PC-3 (cell line): ENCODE data around the gene ARHGAP26. TPM values are rescaled to one million over a fixed set of nuclear protein-coding genes. Genes with fewer than 3 reads are reported as not detected.

Source experiments
- ATAC-seq: fragments of 200-7000 bp; cut with Tn5 transposase; 2 replicates; pipeline ENCODE4 v1.9.1; 2020; ENCODE audit warnings: mild to moderate bottlenecking, moderate library complexity
- BruUV-seq: library from RNA; stranded (reverse); fragments of 400-500 nt; replicated peaks from 2 replicates; lab custom pipeline; 2021; lab: Mats Ljungman, UMichigan
- CTCF ChIA-PET: fragments of 300-600 bp; sonication (Branson Sonifier 250); formaldehyde crosslinking; loops from one replicate; lab custom pipeline; 2022; ENCODE audit warnings: antibody characterized with exemption; lab: Charles Lee
- POLR2A ChIA-PET: fragments of 300-600 bp; sonication (Branson Sonifier 250); formaldehyde crosslinking; loops from one replicate; lab custom pipeline; 2022; ENCODE audit warnings: antibody characterized with exemption; ENCODE audit not compliant: unreplicated experiment; lab: Charles Lee
- DNase-seq: peaks from one replicate; pipeline ENCODE4 v3.0.0-alpha.2; 2015
- H2AFZ ChIP-seq: fragments of 300-600 bp; sonication (generic); 2 replicates; pipeline ENCODE4 v1.6.0; 2016; ENCODE audit warnings: antibody characterized with exemption, low read length
- H3F3A ChIP-seq: fragments of 300-600 bp; sonication (generic); one replicate; pipeline ENCODE4 v1.6.0; 2017; ENCODE audit warnings: antibody characterized with exemption, low read length, control low read depth, mild to moderate bottlenecking; ENCODE audit not compliant: unreplicated experiment
- H3K27ac ChIP-seq: fragments of 300-600 bp; sonication (generic); 2 replicates; pipeline ENCODE4 v1.5.1; 2016; ENCODE audit warnings: mild to moderate bottlenecking, low read length
- H3K27me3 ChIP-seq: fragments of 300-600 bp; sonication (generic); 2 replicates; pipeline ENCODE4 v1.6.1; 2016; ENCODE audit warnings: low read length, mixed read lengths
- H3K36me3 ChIP-seq: fragments of 300-600 bp; sonication (generic); 2 replicates; pipeline ENCODE4 v1.6.1; 2016; ENCODE audit warnings: low read depth, mixed run types, low read length, mixed read lengths
- H3K4me1 ChIP-seq: fragments of 300-600 bp; sonication (generic); 2 replicates; pipeline ENCODE4 v1.5.1; 2016; ENCODE audit warnings: low read length; ENCODE audit not compliant: insufficient read depth
- H3K4me2 ChIP-seq: fragments of 300-600 bp; sonication (generic); 2 replicates; pipeline ENCODE4 v1.6.0; 2016; ENCODE audit warnings: low read length
- H3K4me3 ChIP-seq: fragments of 300-600 bp; sonication (generic); 2 replicates; pipeline ENCODE4 v1.5.1; 2016; ENCODE audit warnings: mild to moderate bottlenecking, low read length, mixed read lengths
- H3K79me2 ChIP-seq: fragments of 300-600 bp; sonication (generic); 2 replicates; pipeline ENCODE4 v1.6.1; 2017; ENCODE audit warnings: low read length, mixed read lengths
- H3K9ac ChIP-seq: fragments of 300-600 bp; sonication (generic); 2 replicates; pipeline ENCODE4 v1.6.0; 2016; ENCODE audit warnings: mild to moderate bottlenecking, low read length
- H3K9me2 ChIP-seq: fragments of 300-600 bp; sonication (generic); replicated peaks from 2 replicates; pipeline ENCODE4 v1.6.1; 2016; ENCODE audit warnings: mixed run types, low read length, mixed read lengths
- H3K9me3 ChIP-seq: fragments of 300-600 bp; sonication (generic); 2 replicates; pipeline ENCODE4 v1.6.1; 2016; ENCODE audit warnings: low read length, mixed read lengths
- H4K20me1 ChIP-seq: fragments of 300-600 bp; sonication (generic); 2 replicates; pipeline ENCODE4 v1.6.1; 2016; ENCODE audit warnings: low read length, mixed read lengths
- EZH2 ChIP-seq: fragments of 300-600 bp; sonication (generic); IDR thresholded peaks from one replicate; pipeline ENCODE4 v1.6.1; 2017; ENCODE audit warnings: antibody characterized with exemption, mild to moderate bottlenecking, low read length; ENCODE audit not compliant: unreplicated experiment
- EZH2phosphoT487 ChIP-seq: fragments of 300-600 bp; sonication (generic); IDR thresholded peaks from 2 replicates; pipeline ENCODE4 v1.6.1; 2018; ENCODE audit warnings: mild to moderate bottlenecking, antibody characterized with exemption, low read length, borderline replicate concordance
- intact Hi-C: fragments of 100-400 bp; cut with micrococcal nuclease; formaldehyde crosslinking; loops from 2 replicates; pipeline ENCODE4 v1.9.0; 2023
- total RNA-seq: library from RNA; depleted of rRNA; stranded (reverse); fragments of >200 nt; gene quantifications from 2 replicates; pipeline ENCODE4 v1.2.3, GENCODE V29; 2014
- TF ChIP-seq, protein P1 (sequence below): fragments of 300-600 bp; sonication (generic); conservative IDR thresholded peaks from 2 replicates; pipeline ENCODE4 v1.5.1; 2017; ENCODE audit warnings: antibody characterized with exemption, low read depth, mild to moderate bottlenecking, low read length

ARHGAP26 gene
- total RNA-seq, 1 experiment from 2014 or later = 11.7 TPM

DNA sequence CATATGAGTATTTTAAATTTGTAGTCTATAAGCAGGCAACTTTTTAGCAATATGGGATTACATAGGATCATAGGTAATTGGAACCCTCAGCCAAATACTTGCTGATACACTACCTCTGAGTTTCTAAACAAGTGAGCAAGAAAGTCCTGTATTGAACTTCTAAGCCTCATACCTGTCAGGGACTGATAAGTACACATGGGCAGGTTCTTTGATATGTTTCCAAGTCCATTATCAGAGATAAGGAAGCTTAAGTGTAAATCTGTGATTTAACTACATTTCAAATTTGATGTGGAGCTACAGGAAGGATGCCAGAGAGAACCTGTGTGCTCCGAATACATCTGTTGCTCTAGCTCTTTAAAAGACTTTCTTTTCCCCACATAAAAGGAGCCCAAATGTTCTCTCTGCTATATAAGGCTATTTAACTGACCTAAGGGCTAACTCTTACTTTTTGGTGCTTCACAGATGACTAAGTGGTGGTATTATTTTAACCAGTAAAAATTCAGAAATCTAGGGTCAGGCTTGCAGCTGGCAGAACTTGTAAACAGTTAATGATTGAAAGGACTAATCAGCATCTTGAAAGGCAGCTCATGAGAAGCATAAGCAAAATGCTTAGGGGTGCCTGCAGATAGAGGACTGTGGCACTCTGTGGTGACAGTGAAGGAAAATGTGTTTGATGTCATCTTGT, 404.7 kb downstream of the ARHGAP26 start:
- no peak for ATAC-seq
- Histone ChIP-seq H3K9me2 (no peaks in the 10 kb centered on the region), H2AFZ (no peak overlapping the region), H3K4me2 (no peak overlapping the region), H3K9ac (no peak overlapping the region), H3K9me3 (no peaks in the 10 kb centered on the region), H3K4me3 (no peak overlapping the region), H4K20me1 (no peaks in the 10 kb centered on the region), H3K36me3 (no peaks in the 10 kb centered on the region), H3F3A (no peaks in the 10 kb centered on the region), H3K27me3 (no peaks in the 10 kb centered on the region), H3K27ac (no peak overlapping the region), H3K79me2 (no peaks in the 10 kb centered on the region), H3K4me1 (peaks cover 22% of the 10 kb centered on the region)
- BruUV-seq = no TSS peak
- no peak for DNase-seq
- ChIA-PET CTCF (no interaction called here), POLR2A (no interaction called here)
- intact Hi-C loops = no loop called here
- TF ChIP-seq, protein P1, sequence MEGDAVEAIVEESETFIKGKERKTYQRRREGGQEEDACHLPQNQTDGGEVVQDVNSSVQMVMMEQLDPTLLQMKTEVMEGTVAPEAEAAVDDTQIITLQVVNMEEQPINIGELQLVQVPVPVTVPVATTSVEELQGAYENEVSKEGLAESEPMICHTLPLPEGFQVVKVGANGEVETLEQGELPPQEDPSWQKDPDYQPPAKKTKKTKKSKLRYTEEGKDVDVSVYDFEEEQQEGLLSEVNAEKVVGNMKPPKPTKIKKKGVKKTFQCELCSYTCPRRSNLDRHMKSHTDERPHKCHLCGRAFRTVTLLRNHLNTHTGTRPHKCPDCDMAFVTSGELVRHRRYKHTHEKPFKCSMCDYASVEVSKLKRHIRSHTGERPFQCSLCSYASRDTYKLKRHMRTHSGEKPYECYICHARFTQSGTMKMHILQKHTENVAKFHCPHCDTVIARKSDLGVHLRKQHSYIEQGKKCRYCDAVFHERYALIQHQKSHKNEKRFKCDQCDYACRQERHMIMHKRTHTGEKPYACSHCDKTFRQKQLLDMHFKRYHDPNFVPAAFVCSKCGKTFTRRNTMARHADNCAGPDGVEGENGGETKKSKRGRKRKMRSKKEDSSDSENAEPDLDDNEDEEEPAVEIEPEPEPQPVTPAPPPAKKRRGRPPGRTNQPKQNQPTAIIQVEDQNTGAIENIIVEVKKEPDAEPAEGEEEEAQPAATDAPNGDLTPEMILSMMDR = no peak
- TF ChIP-seq EZH2phosphoT487 (no peak), EZH2 (no peak)

DNA sequence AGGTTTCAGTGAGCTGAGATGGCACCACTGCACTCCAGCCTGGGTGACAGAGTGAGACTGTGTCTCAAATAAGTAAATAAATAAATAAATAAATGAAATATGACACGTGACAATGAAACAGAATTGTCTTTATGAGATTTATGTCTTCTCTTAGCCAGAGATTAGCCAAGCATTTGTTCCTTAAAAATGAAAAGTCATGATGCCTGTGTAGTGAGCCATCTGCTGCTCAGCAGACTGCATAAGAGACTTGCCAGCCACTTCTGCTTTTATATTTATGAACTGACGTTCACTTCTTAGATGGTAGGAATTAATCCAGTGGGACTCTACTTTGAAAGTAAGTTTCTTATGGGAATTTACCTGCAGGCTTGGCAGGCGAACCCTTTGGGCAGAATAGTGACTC, 405.9 kb downstream of the ARHGAP26 start:
- Histone ChIP-seq H3K79me2 (no peaks in the 10 kb centered on the region), H4K20me1 (no peaks in the 10 kb centered on the region), H3K4me1 (peaks cover 22% of the 10 kb centered on the region), H3K9ac (no peak overlapping the region; the same call in 1 of the 2 replicates), H3K4me3 (no peak overlapping the region), H3F3A (no peaks in the 10 kb centered on the region), H2AFZ (no peak overlapping the region), H3K9me2 (no peaks in the 10 kb centered on the region), H3K27me3 (no peaks in the 10 kb centered on the region), H3K9me3 (no peaks in the 10 kb centered on the region), H3K4me2 (no peak overlapping the region), H3K27ac (peak overlapping the region; percentile 83), H3K36me3 (no peaks in the 10 kb centered on the region)
- POLR2A ChIA-PET = no interaction called here
- BruUV-seq = no TSS peak
- ATAC-seq (no peak), DNase-seq (no peak)
- no peak for TF ChIP-seq EZH2
- TF ChIP-seq, protein P1 = no peak
- TF ChIP-seq EZH2phosphoT487 = no peak
- intact Hi-C loops = loop anchor here (2.0 kb wide), 3 partner anchors 69 to 141 kb away; no protein-coding TSS in a partner anchor
- CTCF ChIA-PET = no interaction called here
